KMS-11 (cell line): ENCODE measurements around the gene RXFP3.

Source experiments
- H2AFZ ChIP-seq: fragments of 200-600 bp; sonication (generic); 2 replicates; pipeline ENCODE4 v1.6.1; 2016; ENCODE audit warnings: antibody characterized with exemption, mixed run types, low read depth
- H3K27ac ChIP-seq: fragments of 200-600 bp; sonication (generic); 2 replicates; pipeline ENCODE4 v1.6.1; 2016; ENCODE audit warnings: mild to moderate bottlenecking, mixed run types
- H3K27me3 ChIP-seq: fragments of 200-600 bp; sonication (generic); 2 replicates; pipeline ENCODE4 v1.6.1; 2017; ENCODE audit warnings: mild to moderate bottlenecking, low read depth, mixed run types, moderate library complexity; ENCODE audit not compliant: insufficient read depth
- H3K36me3 ChIP-seq: fragments of 200-600 bp; sonication (generic); 2 replicates; pipeline ENCODE4 v1.6.1; 2017; ENCODE audit warnings: mild to moderate bottlenecking, mixed run types; ENCODE audit not compliant: insufficient read depth
- H3K4me1 ChIP-seq: fragments of 200-600 bp; sonication (generic); 2 replicates; pipeline ENCODE4 v1.6.1; 2016; ENCODE audit warnings: mild to moderate bottlenecking, low read depth, mixed run types; ENCODE audit not compliant: poor library complexity, severe bottlenecking
- H3K4me2 ChIP-seq: fragments of 200-600 bp; sonication (generic); 2 replicates; pipeline ENCODE4 v1.7.0; 2016; ENCODE audit warnings: mild to moderate bottlenecking, mixed run types
- H3K4me3 ChIP-seq: fragments of 200-600 bp; sonication (generic); IDR thresholded peaks from 2 replicates; pipeline ENCODE4 v1.6.1; 2017; ENCODE audit warnings: low read depth, low read length, mixed read lengths; ENCODE audit not compliant: insufficient read depth
- H3K79me2 ChIP-seq: fragments of 200-600 bp; sonication (generic); 2 replicates; pipeline ENCODE4 v1.6.1; 2016; ENCODE audit warnings: low read depth, mixed run types; ENCODE audit not compliant: insufficient read depth
- H3K9ac ChIP-seq: fragments of 200-600 bp; sonication (generic); 2 replicates; pipeline ENCODE4 v1.6.1; 2016; ENCODE audit warnings: mild to moderate bottlenecking, mixed run types
- H4K20me1 ChIP-seq: fragments of 200-600 bp; sonication (generic); 2 replicates; pipeline ENCODE4 v1.6.1; 2016; ENCODE audit warnings: mild to moderate bottlenecking, mixed run types; ENCODE audit not compliant: insufficient read depth
- CTCF ChIP-seq: fragments of 200-600 bp; sonication (generic); conservative IDR thresholded peaks from 2 replicates; pipeline ENCODE4 v1.6.1; 2017; ENCODE audit warnings: low read depth, mild to moderate bottlenecking, antibody characterized with exemption, low read length, moderate library complexity, mixed read lengths

RXFP3 gene

GRCh38 chr5:33936381-33937016 lies at the start of gene RXFP3:
TSS of gene RXFP3 (plus strand) at chr5:33936386. CDS start at chr5:33936741, 355 bp downstream.
- no peak within 1 kb of the TSS for H2AFZ ChIP-seq
- no peaks in the 10 kb centered on the region for H3K36me3 ChIP-seq
- no peak for TF ChIP-seq CTCF
- no peak within 1 kb of the TSS for H3K27ac ChIP-seq
- no peak within 1 kb of the TSS for H3K4me3 ChIP-seq
- no peak within 1 kb of the TSS for H3K4me2 ChIP-seq
- H3K79me2 ChIP-seq, result no peaks in the 10 kb centered on the region
- H4K20me1 ChIP-seq, result no peaks in the 10 kb centered on the region
- H3K4me1 ChIP-seq, result no peaks in the 10 kb centered on the region
- H3K27me3 ChIP-seq, result no peaks in the 10 kb centered on the region
- no peak within 1 kb of the TSS for H3K9ac ChIP-seq

- Histone ChIP-seq H2AFZ (no peak overlapping the region), H4K20me1 (no peaks in the 10 kb centered on the region), H3K79me2 (no peaks in the 10 kb centered on the region), H3K4me1 (no peaks in the 10 kb centered on the region), H3K4me3 (no peak overlapping the region), H3K27ac (no peak overlapping the region), H3K27me3 (no peaks in the 10 kb centered on the region), H3K9ac (no peak overlapping the region), H3K4me2 (no peak overlapping the region), H3K36me3 (no peaks in the 10 kb centered on the region)
- TF ChIP-seq CTCF, result no peak
Observed at GRCh38 chr5:33887268-33887667, 48.9 kb upstream of the RXFP3 start.

GRCh38 chr5:33888587-33888986 lies 47.6 kb upstream of the RXFP3 start:
- H3K79me2 ChIP-seq, result no peaks in the 10 kb centered on the region
- H4K20me1 ChIP-seq, result no peaks in the 10 kb centered on the region
- TF ChIP-seq CTCF, result no peak
- H3K36me3 ChIP-seq, result no peaks in the 10 kb centered on the region
- H3K4me1 ChIP-seq, result no peaks in the 10 kb centered on the region
- no peak overlapping the region for H2AFZ ChIP-seq
- H3K27ac ChIP-seq, result no peak overlapping the region
- no peaks in the 10 kb centered on the region for H3K27me3 ChIP-seq
- H3K9ac ChIP-seq, result no peak overlapping the region
- no peak overlapping the region for H3K4me2 ChIP-seq
- H3K4me3 ChIP-seq, result no peak overlapping the region

GRCh38 chr5:33890131-33891032 lies 45.8 kb upstream of the RXFP3 start:
- Histone ChIP-seq H2AFZ (no peak overlapping the region), H3K9ac (no peak overlapping the region), H3K79me2 (no peaks in the 10 kb centered on the region)

More at GRCh38 chr5:33890131-33891032, 45.8 kb upstream of the RXFP3 start:
- Histone ChIP-seq H3K4me2 (no peak overlapping the region), H3K4me1 (no peaks in the 10 kb centered on the region), H3K27me3 (no peaks in the 10 kb centered on the region), H3K27ac (no peak overlapping the region), H4K20me1 (no peaks in the 10 kb centered on the region), H3K4me3 (no peak overlapping the region), H3K36me3 (no peaks in the 10 kb centered on the region)
- TF ChIP-seq CTCF, result no peak
